ENCODE measurements around the gene ZNF584. TPM values are rescaled to one million over a fixed set of nuclear protein-coding genes. Genes with fewer than 3 reads are reported as not detected.

ZNF584 gene
- total RNA-seq, 4 donors from 2014 or later = 3.4 to 8.3 (median 7.3) TPM

DNA sequence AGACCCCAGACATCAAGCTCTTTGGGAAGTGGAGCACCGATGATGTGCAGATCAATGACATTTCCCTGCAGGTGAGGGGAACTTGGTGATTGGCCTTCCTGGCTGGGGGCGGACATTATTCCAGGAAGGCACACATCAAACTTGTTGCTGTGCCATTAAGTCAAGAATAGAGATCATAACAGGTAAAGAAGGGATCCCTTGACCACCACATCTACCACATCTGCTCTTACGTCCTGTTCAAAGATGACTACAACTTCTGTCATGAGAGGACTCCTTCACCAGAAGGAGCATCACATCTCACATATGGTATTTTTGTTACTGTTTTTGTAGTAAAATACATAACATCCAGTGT is 20.3 kb upstream of the ZNF584 start:
- no peaks in the 10 kb centered on the region for H3K9me3 ChIP-seq
- WGBS, 2 donors (ENCODE audit: low coverage in 1 of 2) = 75 to 83% methylated on average over 1 to 3 of the region's 3 CpGs
- in situ Hi-C loops (cut with MboI; ENCODE audit: low pct_ligation_motif_present in 1 of 4, low pct_unique_long_range_greater_than_20kb in 1 of 4, low sequenced_read_pairs in 3 of 4) (no loop called here), intact Hi-C loops (cut with DNase I; ENCODE audit: low total_unique reads) (no loop called here)
- H3K4me1 ChIP-seq = peaks cover 17 to 35% (median 22%) of the 10 kb centered on the region in 4 donors
- TF ChIP-seq POLR2AphosphoS5 (IDR thresholded peaks at IDR 0.05) (no peak), CTCF (IDR thresholded peaks at IDR 0.05) (no peak), EP300 (IDR thresholded peaks at IDR 0.05; ENCODE audit: low read depth) (no peak), POLR2A (IDR thresholded peaks at IDR 0.05) (no peak)
- no peaks in the 10 kb centered on the region for H3K27me3 ChIP-seq
- peaks cover 0 to 29% (median 5%) of the 10 kb centered on the region in 4 donors for H3K36me3 ChIP-seq
- peak overlapping the region in 2 of 4 donors; percentile 64 to 80 for H3K4me3 ChIP-seq
- H3K27ac ChIP-seq = no peak overlapping the region
- DNase-seq = no peak

DNA sequence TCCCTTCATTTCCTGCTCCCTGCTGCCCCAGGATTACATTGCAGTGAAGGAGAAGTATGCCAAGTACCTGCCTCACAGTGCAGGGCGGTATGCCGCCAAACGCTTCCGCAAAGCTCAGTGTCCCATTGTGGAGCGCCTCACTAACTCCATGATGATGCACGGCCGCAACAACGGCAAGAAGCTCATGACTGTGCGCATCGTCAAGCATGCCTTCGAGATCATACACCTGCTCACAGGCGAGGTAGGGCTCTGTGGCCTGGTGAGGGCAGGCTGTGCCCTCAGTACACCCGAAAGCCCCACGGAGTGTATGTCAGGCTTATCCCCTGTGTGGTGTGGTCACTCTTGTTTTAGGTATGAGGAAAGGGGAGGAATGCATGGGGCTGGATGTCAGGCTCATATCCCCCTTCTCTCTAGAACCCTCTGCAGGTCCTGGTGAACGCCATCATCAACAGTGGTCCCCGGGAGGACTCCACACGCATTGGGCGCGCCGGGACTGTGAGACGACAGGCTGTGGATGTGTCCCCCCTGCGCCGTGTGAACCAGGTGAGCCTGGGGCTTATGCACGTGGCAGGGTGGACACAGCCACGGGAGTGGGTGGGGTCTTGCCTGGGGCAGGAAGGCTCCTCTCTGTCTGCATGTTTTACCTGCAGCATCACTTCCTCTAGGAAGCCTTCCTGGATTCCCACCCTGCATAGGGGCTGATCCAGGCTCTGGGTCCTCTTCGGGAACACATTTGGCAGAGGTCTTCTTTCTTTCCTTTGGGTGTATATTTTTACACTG is 15.3 kb upstream of the ZNF584 start:
- peaks cover 0 to 44% (median 8%) of the 10 kb centered on the region in 4 donors for H3K36me3 ChIP-seq
- in situ Hi-C loops (cut with MboI; ENCODE audit: low pct_ligation_motif_present in 1 of 4, low pct_unique_long_range_greater_than_20kb in 1 of 4, low sequenced_read_pairs in 3 of 4) (no loop called here), intact Hi-C loops (cut with DNase I; ENCODE audit: low total_unique reads) (no loop called here)
- no peak overlapping the region for H3K27ac ChIP-seq
- no peak for DNase-seq
- peaks cover 27% of the 10 kb centered on the region for H3K27me3 ChIP-seq
- no peak for TF ChIP-seq CTCF (IDR thresholded peaks at IDR 0.05)
- no peak for TF ChIP-seq EP300 (IDR thresholded peaks at IDR 0.05; ENCODE audit: low read depth)
- no peaks in the 10 kb centered on the region for H3K9me3 ChIP-seq
- no peak overlapping the region for H3K4me3 ChIP-seq
- peaks cover 3 to 29% (median 10%) of the 10 kb centered on the region in 4 donors for H3K4me1 ChIP-seq
- 92 to 100% methylated on average over 1 to 26 of the region's 26 CpGs for WGBS, 2 donors (ENCODE audit: low coverage in 1 of 2)

- Histone ChIP-seq H3K36me3 (peaks cover 0 to 44% (median 8%) of the 10 kb centered on the region in 4 donors), H3K27me3 (peaks cover 29% of the 10 kb centered on the region), H3K27ac (no peak overlapping the region), H3K4me3 (no peak overlapping the region), H3K9me3 (no peaks in the 10 kb centered on the region), H3K4me1 (peaks cover 0 to 26% (median 7%) of the 10 kb centered on the region in 4 donors)
- in situ Hi-C loops (cut with MboI; ENCODE audit: low pct_ligation_motif_present in 1 of 4, low pct_unique_long_range_greater_than_20kb in 1 of 4, low sequenced_read_pairs in 3 of 4) (no loop called here), intact Hi-C loops (cut with DNase I; ENCODE audit: low total_unique reads) (no loop called here)
- DNase-seq = no peak
- TF ChIP-seq EP300 (IDR thresholded peaks at IDR 0.05; ENCODE audit: low read depth) = no peak
- TF ChIP-seq CTCF (IDR thresholded peaks at IDR 0.05) = no peak
- no peak for TF ChIP-seq POLR2AphosphoS5 (IDR thresholded peaks at IDR 0.05)
- WGBS, 2 donors (ENCODE audit: low coverage in 1 of 2) = 83 to 100% methylated on average over 1 to 4 of the region's 4 CpGs
Observed at GRCh38 chr19:58393725-58394033, 14.8 kb upstream of the ZNF584 start.

DNA sequence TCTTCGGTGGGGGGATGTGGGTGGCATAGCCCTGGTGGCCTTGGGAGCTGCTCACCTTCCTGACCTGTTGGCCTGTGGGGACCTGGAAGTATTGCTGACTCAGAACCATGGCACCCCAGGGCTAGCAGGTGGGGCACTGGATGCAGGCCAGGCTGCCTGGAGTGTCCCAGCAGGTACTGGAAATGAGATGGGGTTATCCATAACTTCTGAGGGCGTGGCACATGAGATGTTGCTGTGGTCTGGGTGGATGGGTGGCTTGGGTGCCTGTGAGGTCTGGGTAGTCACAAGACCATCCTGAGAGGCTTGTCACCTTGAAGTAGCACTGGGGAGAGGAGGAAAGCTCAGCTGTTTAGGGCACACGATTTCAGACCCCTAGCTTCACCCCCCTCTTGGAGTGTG is 13.6 kb upstream of the ZNF584 start:
- intact Hi-C loops (cut with DNase I; ENCODE audit: low total_unique reads) = no loop called here
- H3K4me1 ChIP-seq = peaks cover 0 to 19% (median 7%) of the 10 kb centered on the region in 4 donors
- TF ChIP-seq POLR2AphosphoS5 (IDR thresholded peaks at IDR 0.05) (no peak), CTCF (IDR thresholded peaks at IDR 0.05) (no peak), EP300 (IDR thresholded peaks at IDR 0.05; ENCODE audit: low read depth) (no peak), POLR2A (IDR thresholded peaks at IDR 0.05) (no peak)

More for the DNA sequence above, 13.6 kb upstream of the ZNF584 start:
- no peak overlapping the region for H3K27ac ChIP-seq
- peaks cover 29% of the 10 kb centered on the region for H3K27me3 ChIP-seq
- in situ Hi-C loops (cut with MboI; ENCODE audit: low pct_ligation_motif_present in 1 of 4, low pct_unique_long_range_greater_than_20kb in 1 of 4, low sequenced_read_pairs in 3 of 4) = no loop called here
- H3K9me3 ChIP-seq = no peaks in the 10 kb centered on the region
- DNase-seq = no peak
- peaks cover 0 to 40% (median 5%) of the 10 kb centered on the region in 4 donors for H3K36me3 ChIP-seq
- WGBS, 2 donors (ENCODE audit: low coverage in 1 of 2) = 81% methylated on average over 3 of the region's 3 CpGs; no CpG with 5 or more reads in 1 of the 2 donors
- no peak overlapping the region for H3K4me3 ChIP-seq

Measured in transverse colon (tissue), 4 donors.